Prostate gland (tissue), 2 donors: Measurements from ENCODE around the gene TP53BP1.

Source experiments
- CTCF ChIP-seq, 4 experiments: fragments of 200-600 bp in 2 of 4; fragments of 450-650 bp in 2 of 4; sonication (generic) in 2 of 4; IDR thresholded peaks; 1 replicate in 3 of 4; 2 replicates in 1 of 4; pipeline ENCODE4 v1.5.1; 2016 to 2019; ENCODE audit warnings: antibody characterized with exemption in 4 of 4, mild to moderate bottlenecking in 2 of 4, moderate library complexity in 2 of 4
- POLR2A ChIP-seq: fragments of 450-650 bp; IDR thresholded peaks from one replicate; pipeline ENCODE4 v1.6.1; 2016; ENCODE audit warnings: antibody characterized with exemption, mild to moderate bottlenecking
- POLR2AphosphoS5 ChIP-seq: sonication (generic); formaldehyde crosslinking; IDR thresholded peaks from one replicate; pipeline ENCODE4 v1.6.1; 2017; ENCODE audit warnings: antibody characterized with exemption

- TF ChIP-seq POLR2AphosphoS5 (no peak), CTCF (IDR thresholded peaks at IDR 0.05) (no peak), POLR2A (no peak)
These were observed 72.1 kb downstream of the TP53BP1 start for GRCh38 chr15:43420876-43421275.
